Mesothelial cell of epicardium (in vitro differentiated cells): Measurements from ENCODE around the gene ARHGAP6. TPM values are rescaled to one million over a fixed set of nuclear protein-coding genes. Genes with fewer than 3 reads are reported as not detected.

Source experiments
- DNase-seq, 2 experiments: peaks; one replicate each; pipeline ENCODE4 v3.0.0; 2021; ENCODE audit warnings: low spot score in 2 of 2; ENCODE audit not compliant: unreplicated experiment in 2 of 2
- H3K27ac Mint-ChIP-seq: 2 replicates; pipeline ENCODE4 v1.8.0; 2021; ENCODE audit warnings: mixed read lengths
- H3K27me3 Mint-ChIP-seq: 2 replicates; pipeline ENCODE4 v1.8.0; 2021; ENCODE audit warnings: low read depth, mixed read lengths
- H3K36me3 Mint-ChIP-seq: 2 replicates; pipeline ENCODE4 v1.8.0; 2021; ENCODE audit warnings: mixed read lengths
- H3K4me1 Mint-ChIP-seq: 2 replicates; pipeline ENCODE4 v1.8.0; 2021; ENCODE audit warnings: mixed read lengths
- H3K4me3 Mint-ChIP-seq: 2 replicates; pipeline ENCODE4 v1.8.0; 2021; ENCODE audit warnings: mild to moderate bottlenecking, moderate library complexity, mixed read lengths
- H3K9me3 Mint-ChIP-seq: 2 replicates; pipeline ENCODE4 v1.8.0; 2021; ENCODE audit warnings: mixed read lengths
- total RNA-seq: library from RNA; stranded (reverse); gene quantifications from 3 replicates; pipeline ENCODE4 v1.2.1, GENCODE V29; 2021
- TF ChIP-seq, protein P1 (sequence below): fragments of 200-600 bp; sonication (generic); IDR thresholded peaks from one replicate; pipeline ENCODE4 v1.5.0; 2021; ENCODE audit warnings: antibody characterized with exemption; ENCODE audit not compliant: unreplicated experiment

ARHGAP6 gene
- total RNA-seq, 1 donor from 2014 or later: 5.3 TPM

DNA sequence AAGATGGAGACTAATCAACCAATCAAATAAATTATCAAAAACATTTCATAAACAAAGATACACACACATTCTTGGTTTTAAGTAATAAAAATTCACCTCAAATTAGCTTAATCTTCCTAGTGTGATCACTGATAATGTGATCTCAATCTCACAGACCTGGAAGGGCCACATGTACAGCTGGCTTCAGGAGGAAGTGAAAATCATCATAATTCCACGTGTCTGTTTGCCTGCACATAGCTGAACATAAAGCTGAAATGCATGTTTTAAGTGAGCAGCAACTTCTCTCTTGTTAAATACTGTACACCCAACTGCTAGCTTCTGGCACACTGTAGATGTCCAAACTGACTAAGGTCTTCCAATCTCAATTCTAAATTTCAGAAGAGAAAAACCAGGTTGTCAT lies 53.8 kb downstream of the ARHGAP6 start:
- no peak overlapping the region for H3K27ac Mint-ChIP-seq
- H3K4me3 Mint-ChIP-seq: no peak overlapping the region
- no peaks in the 10 kb centered on the region for H3K4me1 Mint-ChIP-seq
- H3K9me3 Mint-ChIP-seq: peaks cover 32% of the 10 kb centered on the region
- H3K36me3 Mint-ChIP-seq: no peaks in the 10 kb centered on the region
- H3K27me3 Mint-ChIP-seq: no peaks in the 10 kb centered on the region
- TF ChIP-seq, protein P1, sequence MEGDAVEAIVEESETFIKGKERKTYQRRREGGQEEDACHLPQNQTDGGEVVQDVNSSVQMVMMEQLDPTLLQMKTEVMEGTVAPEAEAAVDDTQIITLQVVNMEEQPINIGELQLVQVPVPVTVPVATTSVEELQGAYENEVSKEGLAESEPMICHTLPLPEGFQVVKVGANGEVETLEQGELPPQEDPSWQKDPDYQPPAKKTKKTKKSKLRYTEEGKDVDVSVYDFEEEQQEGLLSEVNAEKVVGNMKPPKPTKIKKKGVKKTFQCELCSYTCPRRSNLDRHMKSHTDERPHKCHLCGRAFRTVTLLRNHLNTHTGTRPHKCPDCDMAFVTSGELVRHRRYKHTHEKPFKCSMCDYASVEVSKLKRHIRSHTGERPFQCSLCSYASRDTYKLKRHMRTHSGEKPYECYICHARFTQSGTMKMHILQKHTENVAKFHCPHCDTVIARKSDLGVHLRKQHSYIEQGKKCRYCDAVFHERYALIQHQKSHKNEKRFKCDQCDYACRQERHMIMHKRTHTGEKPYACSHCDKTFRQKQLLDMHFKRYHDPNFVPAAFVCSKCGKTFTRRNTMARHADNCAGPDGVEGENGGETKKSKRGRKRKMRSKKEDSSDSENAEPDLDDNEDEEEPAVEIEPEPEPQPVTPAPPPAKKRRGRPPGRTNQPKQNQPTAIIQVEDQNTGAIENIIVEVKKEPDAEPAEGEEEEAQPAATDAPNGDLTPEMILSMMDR: no peak
- DNase-seq: no peak

- H3K4me3 Mint-ChIP-seq: no peak overlapping the region
- H3K36me3 Mint-ChIP-seq: no peaks in the 10 kb centered on the region
- H3K27me3 Mint-ChIP-seq: no peaks in the 10 kb centered on the region
- H3K27ac Mint-ChIP-seq: no peak overlapping the region
- H3K4me1 Mint-ChIP-seq: no peaks in the 10 kb centered on the region
- TF ChIP-seq, protein P1: no peak
- peaks cover 34% of the 10 kb centered on the region for H3K9me3 Mint-ChIP-seq
- no peak for DNase-seq
Observed at GRCh38 chrX:11611161-11611560, 54.6 kb downstream of the ARHGAP6 start.

DNA sequence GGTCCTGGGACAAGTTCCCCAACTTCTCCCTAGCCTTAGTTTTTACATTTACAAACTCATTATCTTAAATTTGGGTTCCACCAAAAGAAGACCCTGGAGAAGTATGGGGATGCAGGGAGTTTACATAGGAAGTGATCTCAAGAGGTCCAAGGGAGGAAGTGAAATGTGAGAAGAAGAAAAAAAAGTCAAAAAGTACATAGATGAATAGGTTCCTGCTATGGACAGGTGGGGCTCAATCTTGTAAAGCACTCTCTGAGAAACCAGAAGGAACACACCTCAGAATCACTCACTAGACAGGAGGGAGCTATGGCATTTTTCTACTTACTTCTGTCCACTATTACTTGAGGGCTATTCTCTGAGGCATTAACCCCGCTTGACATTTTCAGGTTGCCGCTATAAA lies 56.6 kb downstream of the ARHGAP6 start:
- H3K27me3 Mint-ChIP-seq: no peaks in the 10 kb centered on the region
- H3K4me1 Mint-ChIP-seq: no peaks in the 10 kb centered on the region
- peaks cover 29% of the 10 kb centered on the region for H3K9me3 Mint-ChIP-seq
- H3K27ac Mint-ChIP-seq: no peak overlapping the region
- no peak for DNase-seq
- no peak overlapping the region for H3K4me3 Mint-ChIP-seq
- no peaks in the 10 kb centered on the region for H3K36me3 Mint-ChIP-seq
- TF ChIP-seq, protein P1: no peak

GRCh38 chrX:11606408-11606807 lies 59.3 kb downstream of the ARHGAP6 start:
- Mint-ChIP-seq H3K4me3 (no peak overlapping the region), H3K9me3 (peaks cover 22% of the 10 kb centered on the region), H3K36me3 (no peaks in the 10 kb centered on the region), H3K27me3 (no peaks in the 10 kb centered on the region), H3K27ac (no peak overlapping the region), H3K4me1 (no peaks in the 10 kb centered on the region)
- TF ChIP-seq, protein P1: no peak
- DNase-seq: no peak

DNA sequence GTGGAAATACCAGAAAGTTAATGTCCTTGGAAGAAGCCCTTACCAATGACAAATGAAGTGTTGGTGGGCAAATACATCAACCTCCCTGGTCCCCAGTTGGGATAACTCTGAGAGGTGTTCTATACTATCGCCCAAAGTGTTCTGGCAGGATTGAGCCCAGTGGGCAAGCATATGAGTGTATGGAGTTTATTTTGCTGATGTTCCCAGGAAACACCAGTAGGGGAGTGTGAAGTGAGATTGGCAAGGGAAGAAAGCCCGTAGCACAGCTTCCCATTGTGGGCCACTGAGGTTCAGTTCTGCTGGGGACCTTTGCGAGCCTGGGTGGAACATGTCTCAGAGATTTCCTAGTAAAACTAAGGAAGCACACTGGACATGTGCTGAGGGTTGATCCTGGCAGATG lies 65.1 kb downstream of the ARHGAP6 start:
- no peaks in the 10 kb centered on the region for H3K4me1 Mint-ChIP-seq
- no peak overlapping the region for H3K4me3 Mint-ChIP-seq
- no peaks in the 10 kb centered on the region for H3K36me3 Mint-ChIP-seq
- H3K9me3 Mint-ChIP-seq: peaks cover 19% of the 10 kb centered on the region
- peaks cover 6% of the 10 kb centered on the region for H3K27me3 Mint-ChIP-seq
- DNase-seq: no peak
- no peak overlapping the region for H3K27ac Mint-ChIP-seq
- TF ChIP-seq, protein P1: no peak

- H3K4me3 Mint-ChIP-seq: no peak overlapping the region
- H3K27ac Mint-ChIP-seq: no peak overlapping the region
- DNase-seq: no peak
- no peaks in the 10 kb centered on the region for H3K4me1 Mint-ChIP-seq
- H3K9me3 Mint-ChIP-seq: peaks cover 27% of the 10 kb centered on the region
- H3K36me3 Mint-ChIP-seq: no peaks in the 10 kb centered on the region
- H3K27me3 Mint-ChIP-seq: peaks cover 6% of the 10 kb centered on the region
- TF ChIP-seq, protein P1: no peak
Observed at GRCh38 chrX:11597479-11597878, 68.2 kb downstream of the ARHGAP6 start.
